Kidney glomerular epithelial cell (primary cell): ENCODE results near the gene PYGM.
"Not testable (repeated sequence)": the region's sequence is repeated elsewhere in the genome, so short reads cannot be mapped to it uniquely, and the experiment has no call there.

Experiments
- DNase-seq: peaks from one replicate; lab custom pipeline; 2025; lab: John Stamatoyannopoulos, UW

The PYGM gene

GRCh38 chr11:64716473-64717267 is 43.1 kb downstream of the PYGM start:
- DNase-seq, result no peak

GRCh38 chr11:64715756-64716472 is 43.9 kb downstream of the PYGM start:
- DNase-seq, result no peak

- DNase-seq, result no peak
Observed at GRCh38 chr11:64715110-64715509, 44.7 kb downstream of the PYGM start.

- no peak for DNase-seq
Observed at GRCh38 chr11:64714666-64715065, 45.1 kb downstream of the PYGM start.

- no peak for DNase-seq
Observed at GRCh38 chr11:64713781-64714363, 45.9 kb downstream of the PYGM start.

GRCh38 chr11:64713016-64713707 is 46.6 kb downstream of the PYGM start:
- no peak for DNase-seq

- DNase-seq, result no peak
Observed at GRCh38 chr11:64712430-64713015, 47.3 kb downstream of the PYGM start.

GRCh38 chr11:64711956-64712362 is 47.8 kb downstream of the PYGM start:
- no peak for DNase-seq

- DNase-seq, result no peak
Observed at GRCh38 chr11:64711138-64711955, 48.4 kb downstream of the PYGM start.

GRCh38 chr11:64710418-64711137 is 49.2 kb downstream of the PYGM start:
- DNase-seq, result no peak

GRCh38 chr11:64705501-64705900 is 54.3 kb downstream of the PYGM start:
- DNase-seq, result no peak

- no peak for DNase-seq
Observed at GRCh38 chr11:64703048-64703447, 56.7 kb downstream of the PYGM start.

GRCh38 chr11:64701956-64702355 is 57.8 kb downstream of the PYGM start:
- not testable (repeated sequence) for DNase-seq

GRCh38 chr11:64698427-64698826 is 61.3 kb downstream of the PYGM start:
- no peak for DNase-seq

- no peak for DNase-seq
Observed at GRCh38 chr11:64697663-64698375, 62.0 kb downstream of the PYGM start.
